ENCODE data around the gene KLHL30. TPM values are rescaled to one million over a fixed set of nuclear protein-coding genes. Genes with fewer than 3 reads are reported as not detected.

KLHL30 gene
- total RNA-seq, 1 donor from 2014 or later, result 2.4 TPM

- TF ChIP-seq CTCF (IDR thresholded peaks at IDR 0.05; ENCODE audit: insufficient read depth, low read length, poor library complexity, severe bottlenecking), result no peak
- DNase-seq (ENCODE audit: low read depth), result no peak
- no peaks in the 10 kb centered on the region for H3K27me3 ChIP-seq (ENCODE audit: control insufficient read depth, insufficient read depth, low read length)
- no peaks in the 10 kb centered on the region for H3K36me3 ChIP-seq (ENCODE audit: control insufficient read depth, insufficient read depth, low read length)
- no peak overlapping the region for H3K4me3 ChIP-seq (ENCODE audit: low read depth, low read length)
Measured at GRCh38 chr2:238164906-238165287, 26.4 kb downstream of the KLHL30 start.

- no peak for DNase-seq (ENCODE audit: low read depth)
- no peaks in the 10 kb centered on the region for H3K27me3 ChIP-seq (ENCODE audit: control insufficient read depth, insufficient read depth, low read length)
- H3K4me3 ChIP-seq (ENCODE audit: low read depth, low read length), result no peak overlapping the region
- no peak for TF ChIP-seq CTCF (IDR thresholded peaks at IDR 0.05; ENCODE audit: insufficient read depth, low read length, poor library complexity, severe bottlenecking)
- H3K36me3 ChIP-seq (ENCODE audit: control insufficient read depth, insufficient read depth, low read length), result no peaks in the 10 kb centered on the region
Measured at GRCh38 chr2:238165288-238165921, 26.9 kb downstream of the KLHL30 start.

- Histone ChIP-seq H3K4me3 (ENCODE audit: low read depth, low read length) (no peak overlapping the region), H3K27me3 (ENCODE audit: control insufficient read depth, insufficient read depth, low read length) (no peaks in the 10 kb centered on the region), H3K36me3 (ENCODE audit: control insufficient read depth, insufficient read depth, low read length) (no peaks in the 10 kb centered on the region)
- TF ChIP-seq CTCF (IDR thresholded peaks at IDR 0.05; ENCODE audit: insufficient read depth, low read length, poor library complexity, severe bottlenecking), result no peak
- no peak for DNase-seq (ENCODE audit: low read depth)
Measured at GRCh38 chr2:238166391-238167343, 28.2 kb downstream of the KLHL30 start.

GRCh38 chr2:238167344-238167715, 28.9 kb downstream of the KLHL30 start:
- no peak for TF ChIP-seq CTCF (IDR thresholded peaks at IDR 0.05; ENCODE audit: insufficient read depth, low read length, poor library complexity, severe bottlenecking)
- no peaks in the 10 kb centered on the region for H3K36me3 ChIP-seq (ENCODE audit: control insufficient read depth, insufficient read depth, low read length)
- DNase-seq (ENCODE audit: low read depth), result no peak
- H3K27me3 ChIP-seq (ENCODE audit: control insufficient read depth, insufficient read depth, low read length), result no peaks in the 10 kb centered on the region
- no peak overlapping the region for H3K4me3 ChIP-seq (ENCODE audit: low read depth, low read length)

- Histone ChIP-seq H3K36me3 (ENCODE audit: control insufficient read depth, insufficient read depth, low read length) (no peaks in the 10 kb centered on the region), H3K27me3 (ENCODE audit: control insufficient read depth, insufficient read depth, low read length) (no peaks in the 10 kb centered on the region), H3K4me3 (ENCODE audit: low read depth, low read length) (no peak overlapping the region)
- DNase-seq (ENCODE audit: low read depth), result no peak
- no peak for TF ChIP-seq CTCF (IDR thresholded peaks at IDR 0.05; ENCODE audit: insufficient read depth, low read length, poor library complexity, severe bottlenecking)
Measured at GRCh38 chr2:238167761-238168160, 29.3 kb downstream of the KLHL30 start.

All from kidney epithelial cell (primary cell).